Kidney (tissue), 14 donors: ENCODE results near the gene SEC23B. TPM values are rescaled to one million over a fixed set of nuclear protein-coding genes. Genes with fewer than 3 reads are reported as not detected.

ENCODE experiments used
- DNase-seq, 5 donors: peaks; one replicate each; pipeline ENCODE4 v3.0.0-alpha.2; 2013 to 2020
- FAIRE-seq: peaks from 2 replicates; lab custom pipeline; 2012; peaks lifted over from hg19 to GRCh38; lab: Jason Lieb, UNC
- H3K27ac ChIP-seq, 2 donors: one replicate each; pipeline ENCODE4 v1.7.0; 2013; ENCODE audit warnings: low read depth in 2 of 2, low read length in 2 of 2, inconsistent platforms in 1 of 2
- H3K27me3 ChIP-seq: one replicate; pipeline ENCODE4 v1.7.1; 2013; ENCODE audit warnings: low read length, inconsistent platforms; ENCODE audit not compliant: control insufficient read depth, insufficient read depth
- H3K36me3 ChIP-seq, 3 donors: one replicate each; pipeline versions ENCODE4 v1.7.0 to v1.7.1; 2013; ENCODE audit warnings: low read length in 3 of 3, control low read depth in 1 of 3, inconsistent platforms in 1 of 3; ENCODE audit not compliant: insufficient read depth in 3 of 3, control insufficient read depth in 2 of 3
- H3K4me1 ChIP-seq, 3 donors: one replicate each; pipeline versions ENCODE4 v1.7.0 to v1.7.1; 2013; ENCODE audit warnings: low read length in 3 of 3, inconsistent platforms in 1 of 3, low read depth in 1 of 3; ENCODE audit not compliant: control insufficient read depth in 2 of 3, insufficient read depth in 2 of 3
- H3K4me3 ChIP-seq, 3 donors: one replicate each; pipeline versions ENCODE4 v1.7.0 to v1.8.1; 2013; ENCODE audit warnings: low read length in 3 of 3, control low read depth in 1 of 3, inconsistent platforms in 1 of 3
- H3K9ac ChIP-seq, 3 donors: one replicate each; pipeline versions ENCODE4 v1.7.0 to v1.7.1; 2013; ENCODE audit warnings: low read length in 3 of 3, control low read depth in 1 of 3, inconsistent platforms in 1 of 3
- H3K9me3 ChIP-seq, 3 donors: one replicate each; pipeline versions ENCODE4 v1.7.0 to v1.7.1; 2013; ENCODE audit warnings: low read length in 3 of 3, control low read depth in 1 of 3, inconsistent platforms in 1 of 3; ENCODE audit not compliant: control insufficient read depth in 2 of 3, insufficient read depth in 1 of 3
- intact Hi-C: fragments of 100-400 bp; cut with DNase I; formaldehyde crosslinking; loops from one replicate; pipeline ENCODE4 v1.11.1; 2022
- polyA plus RNA-seq: library from polyadenylated mRNA; stranded (reverse); fragments of 350-450 nt; fragmentation: Illumina TruSeq; extraction: RNeasy Lipid Tissue Mini Kit (QIAGEN cat#74804); gene quantifications from one replicate; pipeline ENCODE4 v1.2.3, GENCODE V29; 2014; ENCODE audit warnings: low read depth, low replicate concordance; ENCODE audit not compliant: insufficient read depth
- total RNA-seq: library from RNA; stranded (reverse); fragmentation: NEBNext Ultra II Directional; extraction: Animal tissue kit (Norgen Biotek cat#: 25700); gene quantifications from one replicate; pipeline ENCODE4 v1.2.1, GENCODE V29; 2021
- TF ChIP-seq, protein P1 (sequence below): IDR thresholded peaks from 3 replicates; pipeline ENCODE4 v1.5.1; 2012; ENCODE audit warnings: mild to moderate bottlenecking, moderate library complexity, borderline replicate concordance; ENCODE audit not compliant: insufficient read depth; ENCODE audit errors: extremely low read depth
- donor health status: control.
- donor health status: control.
- donor health status: control.
- donor health status: control.
- donor health status: control.
- donor health status: DM: yes; HTN: yes; CAD: no.
- donor health status: Normal renal cell carcinoma (clear cell type).

The SEC23B gene
- total and polyA plus RNA-seq, 2 donors from 2014 or later, result 46.4 to 67.3 TPM

DNA sequence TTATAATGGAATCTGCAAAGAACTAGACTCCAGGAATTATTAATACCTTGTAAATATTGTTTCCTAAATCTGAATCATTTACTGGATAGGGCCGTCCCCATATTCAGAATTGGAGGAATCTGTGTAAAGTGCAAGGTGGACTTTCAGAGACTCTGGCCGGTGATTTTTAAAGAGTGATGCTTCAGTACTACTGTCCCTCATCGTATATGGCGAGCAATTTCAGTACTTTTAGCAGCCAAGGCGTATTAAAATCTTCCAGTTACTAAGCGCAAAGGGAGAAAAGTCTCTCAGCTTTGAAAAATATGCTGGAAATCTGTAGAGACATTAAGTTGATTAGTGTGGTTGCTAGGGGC lies 60.0 kb downstream of the SEC23B start:
- Histone ChIP-seq H3K4me3 (peak overlapping the region; percentile 90 to 99 (median 98)), H3K9ac (peak overlapping the region; percentile 86 to 96 (median 95)), H3K4me1 (no peaks in the 10 kb centered on the region), H3K27me3 (no peaks in the 10 kb centered on the region), H3K27ac (peak overlapping the region; percentile 73 to 76), H3K36me3 (peaks cover 0 to 5% (median 4%) of the 10 kb centered on the region in 3 donors), H3K9me3 (no peaks in the 10 kb centered on the region)
- FAIRE-seq (no peak), DNase-seq (no peak)
- intact Hi-C loops, result no loop called here
- TF ChIP-seq, protein P1, sequence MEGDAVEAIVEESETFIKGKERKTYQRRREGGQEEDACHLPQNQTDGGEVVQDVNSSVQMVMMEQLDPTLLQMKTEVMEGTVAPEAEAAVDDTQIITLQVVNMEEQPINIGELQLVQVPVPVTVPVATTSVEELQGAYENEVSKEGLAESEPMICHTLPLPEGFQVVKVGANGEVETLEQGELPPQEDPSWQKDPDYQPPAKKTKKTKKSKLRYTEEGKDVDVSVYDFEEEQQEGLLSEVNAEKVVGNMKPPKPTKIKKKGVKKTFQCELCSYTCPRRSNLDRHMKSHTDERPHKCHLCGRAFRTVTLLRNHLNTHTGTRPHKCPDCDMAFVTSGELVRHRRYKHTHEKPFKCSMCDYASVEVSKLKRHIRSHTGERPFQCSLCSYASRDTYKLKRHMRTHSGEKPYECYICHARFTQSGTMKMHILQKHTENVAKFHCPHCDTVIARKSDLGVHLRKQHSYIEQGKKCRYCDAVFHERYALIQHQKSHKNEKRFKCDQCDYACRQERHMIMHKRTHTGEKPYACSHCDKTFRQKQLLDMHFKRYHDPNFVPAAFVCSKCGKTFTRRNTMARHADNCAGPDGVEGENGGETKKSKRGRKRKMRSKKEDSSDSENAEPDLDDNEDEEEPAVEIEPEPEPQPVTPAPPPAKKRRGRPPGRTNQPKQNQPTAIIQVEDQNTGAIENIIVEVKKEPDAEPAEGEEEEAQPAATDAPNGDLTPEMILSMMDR, result no peak

- Histone ChIP-seq H3K9ac (no peak overlapping the region), H3K27ac (no peak overlapping the region), H3K9me3 (no peaks in the 10 kb centered on the region), H3K36me3 (peaks cover 0 to 5% (median 4%) of the 10 kb centered on the region in 3 donors), H3K4me3 (no peak overlapping the region), H3K27me3 (no peaks in the 10 kb centered on the region), H3K4me1 (no peaks in the 10 kb centered on the region)
- FAIRE-seq (no peak), DNase-seq (no peak)
- intact Hi-C loops, result no loop called here
- TF ChIP-seq, protein P1, result no peak
Observed at GRCh38 chr20:18571009-18571408, 63.3 kb downstream of the SEC23B start.

DNA sequence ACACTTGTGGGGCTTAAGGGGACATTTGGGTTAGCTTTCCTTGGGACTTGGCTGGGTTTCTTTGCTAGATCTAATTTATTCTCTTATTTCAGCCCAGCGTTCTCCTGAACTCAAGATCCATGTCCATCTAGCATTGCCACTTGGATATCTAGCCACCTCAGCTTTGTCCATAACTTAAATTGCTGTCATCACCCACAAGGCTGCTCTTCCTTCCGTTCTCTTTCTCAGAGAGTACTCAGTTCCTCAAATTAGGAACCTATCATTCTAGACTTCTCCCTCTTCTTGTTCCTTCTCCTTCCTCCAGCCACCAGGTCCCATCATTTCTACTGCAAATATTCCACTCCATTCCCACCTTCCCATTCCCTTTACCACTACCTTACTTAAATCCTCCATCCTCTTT lies 63.8 kb downstream of the SEC23B start:
- no peaks in the 10 kb centered on the region for H3K9me3 ChIP-seq
- H3K36me3 ChIP-seq, result peaks cover 0 to 5% (median 4%) of the 10 kb centered on the region in 3 donors
- TF ChIP-seq, protein P1, result no peak
- no peak overlapping the region for H3K9ac ChIP-seq
- no peak for FAIRE-seq
- no peak overlapping the region for H3K4me3 ChIP-seq
- H3K4me1 ChIP-seq, result no peaks in the 10 kb centered on the region
- H3K27me3 ChIP-seq, result no peaks in the 10 kb centered on the region
- no peak for DNase-seq
- H3K27ac ChIP-seq, result no peak overlapping the region
- intact Hi-C loops, result no loop called here

- Histone ChIP-seq H3K4me1 (no peaks in the 10 kb centered on the region), H3K9ac (no peak overlapping the region), H3K4me3 (no peak overlapping the region), H3K9me3 (no peaks in the 10 kb centered on the region), H3K27ac (no peak overlapping the region), H3K36me3 (no peaks in the 10 kb centered on the region), H3K27me3 (no peaks in the 10 kb centered on the region)
- intact Hi-C loops, result no loop called here
- FAIRE-seq, result no peak
- DNase-seq, result no peak
- TF ChIP-seq, protein P1, result no peak
Observed at GRCh38 chr20:18577942-18578341, 70.2 kb downstream of the SEC23B start.
